Activated CD8-positive, alpha-beta memory T cell treated with anti-CD3 and anti-CD28 coated beads, Interleukin-2, amount 50 U/mL, for 4 hours (primary cell): ENCODE results near the gene PYGB.
"Not testable (repeated sequence)": the region's sequence is repeated elsewhere in the genome, so short reads cannot be mapped to it uniquely, and the experiment has no call there.

Source experiments
- DNase-seq: peaks from one replicate; pipeline ENCODE4 v3.0.0-alpha.2; 2020

PYGB gene

GRCh38 chr20:25230166-25230831, 17.6 kb upstream of the PYGB start:
- DNase-seq = no peak

DNA sequence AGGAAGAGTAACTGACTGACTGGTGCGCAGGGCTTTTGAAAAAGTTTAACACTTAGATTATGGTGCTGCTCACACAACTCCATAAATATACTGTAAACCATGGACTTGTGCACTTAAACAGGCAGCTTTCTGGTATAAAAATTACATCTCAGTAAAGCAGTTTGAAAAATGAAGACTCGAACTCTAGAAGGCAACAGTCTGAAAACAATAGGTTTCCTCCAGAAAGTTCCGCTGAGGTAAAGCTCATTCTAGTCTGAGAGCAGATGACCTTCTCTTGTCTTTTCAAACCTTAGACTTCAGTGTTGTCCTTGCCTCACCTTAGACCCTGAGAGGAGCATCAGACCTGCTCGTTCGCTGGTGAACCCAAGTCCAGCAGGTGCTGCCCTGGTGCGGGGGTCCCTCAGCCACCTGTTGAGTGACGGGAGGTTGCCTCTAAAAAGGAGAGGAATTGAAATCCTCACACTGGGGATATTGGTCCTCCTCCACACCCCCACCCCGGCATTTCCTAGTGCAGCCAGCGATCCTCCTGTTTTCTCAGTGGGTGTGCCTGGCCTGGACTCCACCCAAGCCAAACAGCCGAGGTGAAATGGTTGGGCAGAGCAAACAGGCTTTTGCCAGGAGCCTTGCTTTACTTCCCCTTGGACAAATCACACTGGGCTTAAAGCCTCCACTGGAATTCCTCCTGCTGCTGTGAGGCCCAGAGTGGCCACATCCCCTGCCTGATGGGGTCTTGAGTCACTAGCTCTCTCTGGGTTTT, 14.7 kb upstream of the PYGB start:
- DNase-seq = no peak

DNA sequence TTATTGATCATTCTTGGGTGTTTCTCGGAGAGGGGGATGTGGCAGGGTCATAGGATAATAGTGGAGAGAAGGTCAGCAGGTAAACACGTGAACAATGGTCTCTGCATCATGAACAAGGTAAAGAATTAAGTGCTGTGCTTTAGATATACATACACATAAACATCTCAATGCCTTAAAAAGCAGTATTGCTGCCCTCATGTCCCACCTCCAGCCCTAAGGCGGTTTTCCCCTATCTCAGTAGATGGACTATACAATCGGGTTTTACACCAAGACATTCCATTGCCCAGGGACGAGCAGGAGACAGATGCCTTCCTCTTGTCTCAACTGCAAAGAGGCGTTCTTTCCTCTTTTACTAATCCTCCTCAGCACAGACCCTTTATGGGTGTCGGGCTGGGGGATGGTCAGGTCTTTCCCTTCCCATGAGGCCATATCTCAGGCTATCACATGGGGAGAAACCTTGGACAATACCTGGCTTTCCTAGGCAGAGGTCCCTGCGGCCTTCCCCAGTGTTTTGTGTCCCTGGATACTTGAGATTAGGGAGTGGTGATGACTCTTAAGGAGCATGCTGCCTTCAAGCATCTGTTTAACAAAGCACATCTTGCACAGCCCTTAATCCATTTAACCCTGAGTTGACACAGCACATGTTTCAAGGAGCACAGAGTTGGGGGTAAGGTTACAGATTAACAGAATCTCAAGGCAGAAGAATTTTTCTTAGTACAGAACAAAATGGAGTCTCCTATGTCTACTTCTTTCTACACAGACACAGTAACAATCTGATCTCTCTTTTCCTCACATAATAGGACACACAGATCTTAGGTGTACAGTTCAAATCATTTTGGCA, 13.7 kb upstream of the PYGB start:
- not testable (repeated sequence) for DNase-seq

- no peak for DNase-seq
These were observed 11.2 kb upstream of the PYGB start for GRCh38 chr20:25236450-25237304.

DNA sequence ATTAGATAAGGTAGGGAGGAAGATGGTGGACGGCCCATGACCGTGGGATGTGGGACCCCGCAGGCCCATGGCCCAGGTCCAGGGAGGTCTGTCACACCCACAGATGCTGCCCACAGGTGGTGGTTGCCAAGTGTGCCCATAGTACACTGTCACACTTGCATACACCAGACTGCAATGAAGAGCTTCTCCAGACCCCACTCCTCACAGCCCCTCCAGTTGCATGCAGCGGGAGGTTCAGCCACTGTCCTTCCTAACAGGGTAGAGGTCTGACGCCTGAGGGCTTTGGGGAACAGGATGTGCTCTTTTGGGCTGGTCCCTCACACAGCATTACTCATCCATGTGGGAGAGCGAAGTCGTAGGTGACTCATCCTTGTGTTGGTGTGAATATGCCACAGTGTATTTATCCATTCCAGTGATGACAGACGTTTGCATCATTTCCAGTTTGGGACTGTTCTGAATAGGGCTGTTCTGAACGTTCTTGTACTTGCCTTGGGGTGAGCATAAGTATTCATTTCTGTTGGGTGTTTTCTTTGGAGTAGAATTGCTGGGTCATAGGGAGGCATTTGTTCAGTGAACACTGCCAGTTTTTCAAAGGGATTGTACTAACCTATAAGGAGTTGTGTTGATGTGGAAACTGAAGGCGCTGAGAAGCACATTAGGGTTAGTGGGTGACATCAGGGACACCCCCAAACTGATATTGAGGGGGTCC, 10.1 kb upstream of the PYGB start:
- peak; percentile 28 for DNase-seq

- DNase-seq = no peak
These were observed 9.4 kb upstream of the PYGB start for GRCh38 chr20:25238319-25239037.

- no peak for DNase-seq
These were observed 8.2 kb upstream of the PYGB start for GRCh38 chr20:25239387-25240370.

GRCh38 chr20:25240851-25241658, 6.8 kb upstream of the PYGB start:
- not testable (repeated sequence) for DNase-seq

- not testable (repeated sequence) for DNase-seq
These were observed 6.3 kb upstream of the PYGB start for GRCh38 chr20:25241659-25241955.

DNA sequence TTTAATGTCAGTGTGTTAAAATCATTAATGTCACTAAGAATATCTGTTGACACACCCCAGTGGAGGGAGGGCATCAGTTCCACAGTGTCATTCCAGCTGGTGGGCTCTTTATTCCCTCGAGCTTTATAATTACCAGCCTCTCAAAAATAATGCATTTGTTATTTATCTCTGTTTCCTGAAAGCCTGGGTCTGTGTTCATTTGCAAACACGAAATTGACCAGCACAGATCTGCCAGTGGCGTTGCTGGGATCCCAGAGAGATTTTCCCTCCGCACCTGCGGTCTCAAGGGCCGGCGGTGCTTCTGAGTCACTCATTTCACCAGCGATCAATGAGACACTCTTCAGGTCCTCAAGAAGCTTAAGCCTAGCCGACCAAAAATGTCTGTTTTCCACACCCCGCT, 5.7 kb upstream of the PYGB start:
- no peak for DNase-seq

- no peak for DNase-seq
These were observed 4.4 kb upstream of the PYGB start for GRCh38 chr20:25243416-25243979.

GRCh38 chr20:25244976-25245375, 2.9 kb upstream of the PYGB start:
- no peak for DNase-seq

GRCh38 chr20:25245461-25245860, 2.4 kb upstream of the PYGB start:
- DNase-seq = no peak

DNA sequence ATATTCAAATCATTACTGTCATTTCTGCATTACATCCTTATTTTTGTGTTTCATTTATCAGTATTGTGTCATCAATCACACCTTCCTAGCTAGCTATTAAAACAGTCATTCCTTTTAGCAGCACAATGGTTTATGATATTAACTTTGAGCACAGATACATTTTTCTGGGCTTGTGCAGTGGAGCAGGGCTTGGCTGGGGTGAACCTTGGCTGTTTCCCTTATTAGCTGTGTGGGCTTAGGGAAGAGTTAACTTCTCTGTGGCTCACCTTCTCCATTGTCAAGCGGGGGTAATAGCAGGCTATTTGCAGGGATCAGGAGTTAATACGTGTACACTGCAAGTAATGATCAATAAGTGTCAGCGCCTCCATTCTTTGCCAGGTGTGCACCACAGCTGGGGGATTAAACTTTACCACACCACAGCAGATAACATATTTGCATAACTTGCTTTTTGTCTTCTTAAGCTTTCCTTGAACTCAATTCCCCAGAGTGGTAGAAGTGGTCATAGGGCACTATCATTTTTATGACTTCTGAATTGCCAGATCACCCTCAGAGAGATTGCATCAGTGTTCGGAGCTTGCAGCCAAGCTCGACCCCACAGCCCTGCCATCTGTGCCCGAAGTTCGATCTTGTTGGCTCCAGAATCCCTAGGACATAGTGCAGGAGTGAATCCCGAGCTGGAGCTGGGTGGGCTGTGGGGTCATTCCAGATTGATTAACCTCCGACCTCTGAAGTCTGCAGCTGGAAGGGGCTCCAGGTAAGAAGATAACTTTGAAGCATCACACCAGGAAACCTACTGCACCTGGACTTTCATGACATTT, 1.5 kb upstream of the PYGB start:
- no peak for DNase-seq

- no peak for DNase-seq
These were observed 826 bp upstream of the PYGB start for GRCh38 chr20:25247000-25247517.

DNA sequence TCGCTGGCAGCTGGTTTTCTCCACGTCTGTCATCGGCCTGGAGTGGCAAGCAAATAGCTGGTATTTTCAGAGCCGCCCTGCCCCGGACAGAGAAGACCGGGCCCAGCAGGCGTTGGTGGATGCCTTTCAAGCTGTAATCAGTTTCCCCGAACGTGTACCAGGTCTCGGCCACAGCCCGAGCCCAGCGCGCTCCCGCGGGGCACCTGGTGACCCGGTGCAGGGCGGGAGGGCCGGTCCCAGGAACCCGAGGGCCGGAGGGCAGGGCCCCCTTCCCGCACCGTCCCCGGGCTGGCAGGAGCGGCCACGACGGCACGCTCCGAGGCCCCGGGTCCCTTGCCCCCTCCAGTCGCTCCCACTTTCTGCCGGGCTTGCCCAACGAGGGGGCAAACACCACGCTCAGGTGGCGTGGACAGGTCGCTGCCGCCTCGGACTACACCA, 348 bp upstream of the PYGB start:
- DNase-seq = no peak

GRCh38 chr20:25248786-25249172, 894 bp downstream of the PYGB start:
- DNase-seq = no peak
